ENCODE measurements around the gene TMOD2.

TMOD2 gene

DNA sequence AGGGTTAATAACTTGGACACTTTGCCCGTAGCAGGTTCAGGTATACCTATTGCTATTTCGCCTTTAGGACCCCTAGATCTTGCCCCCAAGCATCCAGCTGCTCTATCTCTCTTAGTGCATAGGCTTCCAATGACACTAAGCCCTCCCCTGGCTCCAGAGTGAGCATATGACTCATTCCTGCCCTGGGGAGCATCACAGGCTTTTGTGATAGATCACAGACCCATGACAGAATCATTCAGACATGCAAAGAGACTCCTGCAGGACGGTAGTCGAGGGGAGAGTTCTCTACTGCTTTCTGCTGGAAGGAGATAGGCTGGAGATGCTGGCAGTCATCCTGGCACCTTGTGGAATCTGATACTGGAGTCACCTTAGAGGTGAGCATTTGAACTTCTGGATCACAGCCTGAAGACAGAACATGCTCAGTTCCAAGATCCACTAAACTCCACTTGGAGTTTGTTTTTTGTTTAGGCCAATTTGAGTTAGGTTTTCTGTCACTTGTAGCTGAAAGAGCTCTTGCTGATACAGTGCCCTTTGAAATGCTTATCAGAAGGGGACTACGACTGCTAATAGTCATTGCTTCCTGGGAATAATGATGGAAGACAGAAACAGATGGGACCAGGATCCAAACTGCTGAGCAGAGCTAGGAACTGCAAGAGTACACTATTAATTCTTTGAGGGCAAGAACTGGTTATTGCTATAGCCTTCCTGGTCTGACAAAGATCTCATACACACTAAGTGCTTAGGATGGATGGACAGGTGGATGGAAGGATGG is 24.9 kb upstream of the TMOD2 start:
- H3K27ac Mint-ChIP-seq, result peak overlapping the region; percentile 57
- no peak overlapping the region for H3K4me3 Mint-ChIP-seq
- peaks cover 64% of the 10 kb centered on the region for H3K4me1 Mint-ChIP-seq
- H3K9me3 Mint-ChIP-seq, result no peaks in the 10 kb centered on the region
- peak; percentile 95 for ATAC-seq
- H3K36me3 Mint-ChIP-seq, result peaks cover 25% of the 10 kb centered on the region
- no peaks in the 10 kb centered on the region for H3K27me3 Mint-ChIP-seq

DNA sequence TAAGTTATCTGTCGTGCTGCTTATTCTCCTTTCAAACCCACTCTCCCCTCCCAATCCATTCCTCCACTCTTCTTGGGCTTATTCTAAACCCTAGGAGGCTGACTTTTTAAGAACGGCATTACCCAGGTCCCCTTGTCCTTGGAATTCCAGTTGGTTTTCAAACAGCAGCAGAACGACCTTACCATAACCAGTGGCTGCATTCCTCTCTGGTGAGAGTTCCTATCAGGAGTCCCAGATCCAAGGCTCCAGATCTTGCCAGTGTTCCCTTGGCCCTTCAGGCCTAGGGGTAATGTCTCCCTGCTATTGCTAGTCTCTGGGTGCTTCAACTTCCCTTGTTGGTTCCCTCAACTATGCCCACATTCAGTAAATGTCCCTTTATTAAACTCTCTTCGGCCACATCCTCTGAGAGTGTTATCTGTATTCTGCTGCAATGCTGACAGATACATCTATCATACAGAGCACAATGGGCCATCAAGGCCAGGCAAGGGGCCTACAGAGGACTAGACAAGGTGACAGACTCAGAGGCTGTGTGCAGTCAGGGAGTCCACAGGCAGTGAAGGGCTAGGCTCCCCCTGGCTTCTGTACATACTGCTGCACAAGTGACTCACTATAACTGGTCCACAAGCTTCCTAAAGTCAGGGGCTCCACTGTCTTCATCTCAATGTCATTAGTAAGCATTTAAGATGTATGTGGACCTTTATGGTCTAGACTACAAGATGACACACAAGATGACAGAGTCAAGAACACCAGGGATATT is 24.1 kb upstream of the TMOD2 start:
- H3K9me3 Mint-ChIP-seq, result no peaks in the 10 kb centered on the region
- H3K4me1 Mint-ChIP-seq, result peaks cover 69% of the 10 kb centered on the region
- H3K27me3 Mint-ChIP-seq, result no peaks in the 10 kb centered on the region
- no peak overlapping the region for H3K4me3 Mint-ChIP-seq
- peak overlapping the region; percentile 57 for H3K27ac Mint-ChIP-seq
- ATAC-seq, result no peak
- H3K36me3 Mint-ChIP-seq, result peaks cover 17% of the 10 kb centered on the region

DNA sequence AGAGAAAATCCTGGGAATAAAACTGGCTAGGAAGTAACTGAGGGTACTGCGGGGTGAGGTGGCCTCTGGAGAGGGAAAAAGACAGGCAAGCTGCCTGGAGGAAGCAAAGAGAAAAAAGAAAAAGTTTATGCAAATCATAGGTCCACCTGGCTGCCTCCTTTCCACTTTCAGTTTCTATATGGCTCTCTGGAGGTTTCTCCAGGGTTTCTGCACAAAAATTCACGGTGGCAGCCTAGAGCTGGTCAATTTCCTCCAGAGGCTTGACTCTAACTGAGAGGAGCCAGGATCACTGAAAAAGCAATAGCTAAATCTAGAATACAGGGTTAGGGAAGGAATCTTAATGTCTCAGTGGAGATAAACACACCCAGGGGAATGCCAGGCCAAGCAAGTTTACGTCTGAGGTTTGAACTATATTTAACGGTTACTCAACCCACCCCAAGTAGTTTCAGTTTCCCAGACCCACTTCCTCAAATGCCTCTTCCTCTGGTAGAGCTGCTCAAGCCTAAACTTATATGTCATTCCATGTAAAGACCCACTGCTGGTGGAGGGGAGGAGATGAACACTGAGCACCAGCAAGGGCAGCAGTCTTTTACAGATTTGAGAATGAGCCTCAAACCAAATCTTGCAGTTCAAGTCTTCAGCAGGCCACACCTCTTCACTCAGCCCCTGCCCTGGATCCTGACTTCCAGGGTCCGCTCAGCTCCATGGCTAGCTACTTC is 19.7 kb upstream of the TMOD2 start:
- Mint-ChIP-seq H3K36me3 (peaks cover 17% of the 10 kb centered on the region), H3K4me1 (peaks cover 83% of the 10 kb centered on the region), H3K27me3 (no peaks in the 10 kb centered on the region), H3K27ac (peak overlapping the region; percentile 80), H3K9me3 (no peaks in the 10 kb centered on the region), H3K4me3 (peak overlapping the region; percentile 72)
- peak; percentile 87 for ATAC-seq

DNA sequence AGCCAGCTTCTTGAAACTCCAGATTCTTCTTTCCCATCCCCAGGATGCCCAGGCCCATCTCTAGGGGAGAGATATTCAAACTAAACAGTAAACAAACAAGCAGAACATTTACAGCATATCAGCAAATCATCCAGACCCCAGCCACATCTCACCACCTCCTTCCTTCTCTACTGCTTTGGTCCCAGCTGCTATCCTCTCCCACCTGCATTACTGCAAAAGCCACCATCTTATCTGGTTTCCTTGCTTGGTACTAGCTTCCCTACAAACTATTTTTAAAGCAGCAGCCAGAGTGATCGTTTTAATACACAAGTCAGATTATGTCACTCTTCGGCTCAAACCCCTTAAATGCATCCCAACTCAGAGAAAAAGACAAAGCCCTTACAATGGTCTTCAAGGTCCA is 18.8 kb upstream of the TMOD2 start:
- Mint-ChIP-seq H3K27me3 (no peaks in the 10 kb centered on the region), H3K9me3 (no peaks in the 10 kb centered on the region), H3K27ac (peak overlapping the region; percentile 80), H3K4me1 (peaks cover 75% of the 10 kb centered on the region), H3K4me3 (peak overlapping the region; percentile 24), H3K36me3 (peaks cover 17% of the 10 kb centered on the region)
- no peak for ATAC-seq

DNA sequence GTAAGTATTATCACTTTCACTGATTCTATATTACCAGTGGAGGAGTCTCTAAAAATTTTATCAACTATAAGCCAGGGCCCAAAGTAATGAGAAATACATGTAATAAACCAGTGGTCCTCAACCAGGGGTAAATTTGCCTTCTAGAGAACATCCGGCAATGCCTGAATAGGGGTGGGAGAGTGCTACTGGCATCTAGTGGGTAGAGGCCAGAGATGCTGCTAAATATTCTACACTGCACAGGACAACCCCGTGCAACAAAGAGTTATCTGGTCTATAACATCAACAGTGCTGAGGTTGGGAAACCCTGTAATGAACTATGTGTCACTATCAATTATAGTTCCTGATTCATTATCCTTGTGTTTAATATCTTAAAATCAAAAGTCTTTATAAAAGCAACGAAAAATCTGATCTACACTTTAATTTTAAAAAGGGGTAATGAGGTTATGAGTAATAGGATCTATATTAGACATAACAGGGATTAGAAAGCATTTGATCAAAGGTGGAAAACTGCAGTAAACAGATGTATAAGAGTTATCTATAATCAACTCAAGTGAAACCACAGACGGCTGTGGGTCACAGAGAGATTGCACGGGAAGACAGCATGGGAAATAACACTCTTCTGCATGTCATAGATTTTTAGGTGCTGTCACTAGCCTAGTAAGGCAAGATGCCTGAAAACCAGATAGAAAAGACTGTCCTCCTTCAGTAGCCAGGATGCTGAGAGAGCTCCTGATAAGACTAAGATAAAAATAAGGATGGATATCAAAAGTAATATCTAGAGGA is 16.0 kb upstream of the TMOD2 start:
- no peak for ATAC-seq
- peak overlapping the region; percentile 80 for H3K27ac Mint-ChIP-seq
- no peaks in the 10 kb centered on the region for H3K27me3 Mint-ChIP-seq

DNA sequence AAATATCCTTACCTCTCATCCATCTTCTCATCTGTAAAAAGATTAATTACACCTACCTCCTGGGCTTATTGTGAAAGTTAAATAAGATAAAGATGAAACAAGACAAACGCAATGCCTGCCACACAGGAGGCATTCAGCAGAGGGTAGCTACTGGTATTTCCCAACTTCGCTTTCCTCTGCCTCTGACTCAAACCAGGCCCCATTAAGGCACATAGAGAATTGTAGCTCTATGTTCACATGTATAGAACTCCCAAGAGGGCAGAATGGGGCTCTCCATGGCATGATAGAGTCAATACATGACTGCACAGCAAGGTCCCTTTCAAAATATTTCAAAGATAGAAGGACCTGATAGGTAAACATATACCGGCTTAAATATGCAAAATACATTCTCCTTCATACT is 15.3 kb upstream of the TMOD2 start:
- no peaks in the 10 kb centered on the region for H3K27me3 Mint-ChIP-seq
- peak overlapping the region; percentile 80 for H3K27ac Mint-ChIP-seq
- peak overlapping the region; percentile 78 for H3K4me3 Mint-ChIP-seq
- H3K9me3 Mint-ChIP-seq, result no peaks in the 10 kb centered on the region
- peaks cover 11% of the 10 kb centered on the region for H3K36me3 Mint-ChIP-seq
- peak; percentile 73 for ATAC-seq
- H3K4me1 Mint-ChIP-seq, result peaks cover 73% of the 10 kb centered on the region

More for the DNA sequence above, 16.0 kb upstream of the TMOD2 start:
- Mint-ChIP-seq H3K4me3 (peak overlapping the region; percentile 78), H3K9me3 (no peaks in the 10 kb centered on the region), H3K4me1 (peaks cover 79% of the 10 kb centered on the region), H3K36me3 (peaks cover 16% of the 10 kb centered on the region)

DNA sequence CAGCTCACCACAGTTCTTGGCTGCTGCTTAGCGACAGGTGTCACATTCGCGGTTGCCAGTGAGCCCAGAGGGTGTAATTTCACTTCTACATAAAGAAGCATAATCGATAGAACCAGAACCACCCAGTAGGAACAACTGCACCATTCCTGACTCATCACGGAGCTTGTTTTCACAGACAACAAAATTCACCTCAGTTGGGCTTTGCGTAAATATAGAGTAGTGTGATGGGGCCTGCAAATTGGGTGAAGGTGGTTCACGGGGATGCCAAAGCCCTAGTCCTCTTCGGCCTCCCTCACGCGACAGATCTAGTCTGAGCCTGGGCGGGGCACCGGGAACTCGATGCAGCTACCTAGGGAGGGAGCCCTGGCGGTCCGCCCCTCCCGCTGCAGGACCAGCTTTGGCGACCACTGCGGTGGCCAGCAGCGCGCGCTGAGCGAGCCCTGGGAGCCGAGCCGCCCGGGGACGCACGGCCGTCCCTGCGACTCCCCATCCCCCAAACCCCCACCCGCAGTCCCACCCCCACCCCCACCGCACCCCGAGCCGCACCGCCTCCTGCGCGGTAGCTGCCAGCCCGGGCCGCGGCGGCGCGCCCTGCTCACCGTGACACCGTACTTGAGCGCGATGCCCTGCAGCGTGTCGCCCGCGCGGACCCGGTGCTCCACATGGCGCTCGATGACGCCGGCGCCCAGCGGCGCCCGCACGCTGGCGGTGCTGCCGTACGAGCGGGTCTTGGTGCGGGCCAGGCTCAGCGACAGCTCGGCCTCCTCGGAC is 14.5 kb upstream of the TMOD2 start:
- H3K36me3 Mint-ChIP-seq, result peaks cover 11% of the 10 kb centered on the region
- H3K27ac Mint-ChIP-seq, result peak overlapping the region; percentile 80
- H3K4me1 Mint-ChIP-seq, result peaks cover 64% of the 10 kb centered on the region
- H3K9me3 Mint-ChIP-seq, result no peaks in the 10 kb centered on the region
- no peaks in the 10 kb centered on the region for H3K27me3 Mint-ChIP-seq
- peak overlapping the region; percentile 78 for H3K4me3 Mint-ChIP-seq
- ATAC-seq, result peak; percentile 75

DNA sequence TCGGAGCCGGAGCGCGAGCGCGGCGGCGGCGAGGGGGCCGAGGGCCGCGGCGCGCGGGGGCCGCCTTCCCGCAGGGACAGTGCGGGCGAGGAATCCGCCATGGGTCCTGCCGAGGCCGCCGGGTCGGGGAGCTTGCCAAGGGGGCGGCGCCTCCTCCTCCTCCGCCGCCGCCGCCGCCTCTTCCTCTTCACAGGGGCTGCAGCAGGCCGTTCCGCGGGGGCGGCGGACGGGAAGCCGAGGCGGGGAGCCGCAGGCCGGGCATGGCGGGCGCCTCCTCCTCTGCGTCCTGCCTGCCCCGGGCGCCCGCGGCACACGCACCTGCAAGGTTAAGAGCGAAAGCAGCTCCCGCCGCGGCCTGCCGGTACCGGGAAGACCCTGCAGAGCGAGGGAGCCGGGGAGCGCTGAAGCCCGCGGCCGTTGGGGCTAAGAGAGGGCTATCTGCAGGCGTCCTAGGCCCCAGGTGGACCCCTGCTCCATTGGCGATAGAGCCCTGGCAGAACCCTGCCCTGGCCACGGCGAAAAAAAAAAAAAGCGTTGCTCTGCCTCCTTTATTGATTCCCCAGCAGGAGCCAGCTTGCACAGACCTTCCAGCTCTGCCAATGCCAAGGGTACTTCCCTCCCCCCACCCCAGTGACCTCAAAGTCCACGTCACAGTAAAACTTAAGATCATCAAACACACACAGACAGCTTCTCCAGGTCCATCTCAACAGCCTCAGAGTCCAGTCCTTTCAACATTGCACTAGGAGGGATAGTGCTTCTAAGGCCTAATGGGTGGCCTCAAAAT is 13.7 kb upstream of the TMOD2 start, which contains the start of gene LYSMD2:
LYSMD2 (minus strand) TSS at position 134 of the 784 bp plus-strand sequence; CDS start at position 101, 33 bp downstream.
- peak within 1 kb of the TSS; percentile 80 for H3K27ac Mint-ChIP-seq
- H3K9me3 Mint-ChIP-seq, result no peaks in the 10 kb centered on the region
- peak; percentile 83 for ATAC-seq
- H3K36me3 Mint-ChIP-seq, result peaks cover 8% of the 10 kb centered on the region
- peaks cover 56% of the 10 kb centered on the region for H3K4me1 Mint-ChIP-seq
- peak within 1 kb of the TSS; percentile 81 for H3K4me3 Mint-ChIP-seq
- H3K27me3 Mint-ChIP-seq, result no peaks in the 10 kb centered on the region

DNA sequence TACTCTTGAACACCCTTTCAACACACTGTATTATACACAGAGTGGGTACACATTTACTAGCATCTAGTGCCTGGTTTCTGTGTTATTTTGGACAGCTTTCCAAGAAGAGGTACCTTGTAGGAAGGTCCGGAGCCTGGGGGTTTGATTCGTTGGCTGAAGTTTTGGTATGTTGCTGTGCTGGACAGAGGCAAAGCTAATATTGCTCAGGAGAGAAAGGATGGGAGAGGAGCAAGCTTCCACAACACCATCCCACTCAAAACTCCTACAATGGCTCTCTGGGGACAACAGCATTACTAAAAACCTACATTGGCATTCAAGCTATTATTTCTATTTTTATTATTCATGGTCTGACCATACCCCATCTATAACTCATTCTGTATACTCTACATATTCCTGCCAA is 12.8 kb upstream of the TMOD2 start:
- Mint-ChIP-seq H3K4me1 (peaks cover 48% of the 10 kb centered on the region), H3K27ac (peak overlapping the region; percentile 80), H3K36me3 (no peaks in the 10 kb centered on the region), H3K27me3 (no peaks in the 10 kb centered on the region), H3K4me3 (peak overlapping the region; percentile 81), H3K9me3 (no peaks in the 10 kb centered on the region)
- no peak for ATAC-seq

DNA sequence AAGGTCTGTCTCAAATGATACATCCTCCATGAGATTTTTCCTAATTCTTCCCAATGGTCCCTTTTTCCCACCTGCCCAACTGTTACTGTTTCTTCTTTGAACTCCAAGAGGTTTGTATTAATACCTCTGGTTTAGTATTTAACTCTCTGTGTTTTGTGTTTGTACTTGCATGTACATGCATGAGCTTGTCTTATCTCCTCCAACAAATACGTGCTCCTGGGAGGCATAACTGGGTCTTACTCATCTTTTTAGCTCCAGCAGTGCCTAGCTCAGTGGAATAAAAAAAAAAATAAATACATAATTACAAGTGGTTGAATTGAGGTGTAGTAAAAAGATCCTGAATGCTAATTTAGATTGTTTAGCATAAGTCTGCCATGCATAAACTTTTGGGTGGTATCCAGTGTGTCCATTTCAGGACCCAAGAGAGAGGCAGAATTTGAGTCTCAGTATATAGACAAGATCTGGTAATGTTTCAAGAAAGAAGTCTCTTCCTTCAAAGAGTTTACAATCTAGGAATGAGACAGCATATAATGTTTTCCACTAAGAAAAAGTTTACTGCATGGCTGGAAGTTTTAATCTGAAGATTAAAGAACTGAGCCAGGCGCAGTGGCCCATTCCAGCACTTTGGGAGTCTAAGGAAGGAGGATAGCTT is 12.2 kb upstream of the TMOD2 start:
- Mint-ChIP-seq H3K4me3 (peak overlapping the region; percentile 7), H3K27me3 (no peaks in the 10 kb centered on the region), H3K36me3 (no peaks in the 10 kb centered on the region), H3K4me1 (peaks cover 50% of the 10 kb centered on the region), H3K27ac (peak overlapping the region; percentile 80), H3K9me3 (no peaks in the 10 kb centered on the region)
- no peak for ATAC-seq

DNA sequence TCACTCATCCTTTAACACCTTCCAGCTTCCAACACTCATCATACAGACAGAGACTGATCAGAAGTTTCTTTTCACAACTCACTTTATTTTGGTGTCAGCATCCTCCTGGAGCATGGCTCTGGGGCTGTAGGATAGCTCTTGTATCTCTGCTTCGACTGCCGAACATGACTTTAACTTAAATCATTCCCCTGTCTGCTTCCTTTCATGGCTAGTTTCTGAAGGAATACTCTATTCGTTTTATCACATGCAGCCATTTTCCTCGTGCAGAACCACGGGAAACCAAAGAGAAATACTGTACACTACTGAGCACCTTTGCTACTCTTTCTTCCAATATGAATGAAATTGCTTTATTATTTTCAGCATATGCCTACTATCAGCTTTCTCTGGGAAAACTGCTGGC is 2.1 kb upstream of the TMOD2 start:
- Mint-ChIP-seq H3K27ac (no peak overlapping the region), H3K4me3 (no peak overlapping the region), H3K9me3 (no peaks in the 10 kb centered on the region), H3K4me1 (peaks cover 50% of the 10 kb centered on the region), H3K27me3 (no peaks in the 10 kb centered on the region), H3K36me3 (no peaks in the 10 kb centered on the region)
- ATAC-seq, result no peak

DNA sequence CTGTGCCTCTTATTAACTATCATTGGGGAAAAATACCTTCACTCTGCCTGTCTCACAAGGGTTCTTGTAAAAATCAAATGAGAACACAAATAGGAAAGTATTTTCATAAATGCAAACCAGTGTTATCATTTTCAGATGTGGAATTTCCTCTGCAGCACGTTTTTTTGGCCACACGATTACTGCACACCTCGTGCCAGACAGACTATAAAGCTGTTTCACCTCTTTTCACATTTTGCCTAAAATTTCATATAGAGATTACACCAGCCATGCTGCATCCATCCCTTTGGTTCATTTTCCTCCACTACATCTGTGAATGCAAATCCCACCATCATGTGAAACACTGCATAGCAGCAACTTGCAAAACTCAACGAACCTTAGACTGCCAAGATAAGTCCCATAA is 1.2 kb upstream of the TMOD2 start:
- H3K9me3 Mint-ChIP-seq, result no peaks in the 10 kb centered on the region
- peak overlapping the region; percentile 89 for H3K27ac Mint-ChIP-seq
- peaks cover 49% of the 10 kb centered on the region for H3K4me1 Mint-ChIP-seq

More for the DNA sequence above, 1.2 kb upstream of the TMOD2 start:
- peaks cover under 1% of the 10 kb centered on the region for H3K36me3 Mint-ChIP-seq
- H3K27me3 Mint-ChIP-seq, result no peaks in the 10 kb centered on the region
- H3K4me3 Mint-ChIP-seq, result peak overlapping the region; percentile 98
- no peak for ATAC-seq
